K562 (cell line): ENCODE data around the gene DLGAP1. TPM values are rescaled to one million over a fixed set of nuclear protein-coding genes. Genes with fewer than 3 reads are reported as not detected.

Experiments used
- BCLAF1 ChIP-seq, 2 experiments: fragments of 450-650 bp in 1 of 2; IDR thresholded peaks; 2 replicates each; pipeline ENCODE4 v1.6.1; 2011 to 2017; ENCODE audit warnings: low read depth in 2 of 2, antibody characterized with exemption in 1 of 2, borderline replicate concordance in 1 of 2, low read length in 1 of 2, mild to moderate bottlenecking in 1 of 2, mixed read lengths in 1 of 2; ENCODE audit not compliant: control insufficient read depth in 1 of 2
- CREB1 ChIP-seq, 2 experiments: sonication (generic) in 1 of 2; formaldehyde crosslinking in 1 of 2; IDR thresholded peaks; 2 replicates each; pipeline versions ENCODE4 v1.6.1 to v1.8.0; 2012 to 2022; ENCODE audit warnings: inconsistent platforms in 1 of 2, mild to moderate bottlenecking in 1 of 2, missing genetic modification reagents in 1 of 2, moderate library complexity in 1 of 2
- HSF4 ChIP-seq: fragments of 250-450 bp; sonication (Bioruptor Pico); IDR thresholded peaks from 2 replicates; pipeline ENCODE4 v2.1.2; 2022; ENCODE audit warnings: mild to moderate bottlenecking, moderate library complexity, borderline replicate concordance
- IFI16 ChIP-seq: fragments of 250-450 bp; sonication (Bioruptor Pico); IDR thresholded peaks from 2 replicates; pipeline ENCODE4 v2.1.2; 2022; ENCODE audit warnings: mild to moderate bottlenecking, inconsistent platforms
- MTA2 ChIP-seq: fragments of 450-650 bp; IDR thresholded peaks from 2 replicates; pipeline ENCODE4 v1.6.1; 2016; ENCODE audit warnings: low read depth
- RREB1 ChIP-seq: fragments of 250-450 bp; sonication (Bioruptor Pico); IDR thresholded peaks from 2 replicates; pipeline ENCODE4 v1.4.0; 2020
- SMARCC2 ChIP-seq: fragments of 450-650 bp; IDR thresholded peaks from 2 replicates; pipeline ENCODE4 v1.6.1; 2017; ENCODE audit warnings: antibody characterized with exemption, moderate library complexity, mild to moderate bottlenecking, low read depth
- YBX1 ChIP-seq: fragments of 450-650 bp; IDR thresholded peaks from 2 replicates; pipeline ENCODE4 v1.7.1; 2016; ENCODE audit warnings: mild to moderate bottlenecking
- ZFP91 ChIP-seq: sonication (generic); formaldehyde crosslinking; IDR thresholded peaks from 2 replicates; pipeline ENCODE4 v1.8.0; 2022; ENCODE audit warnings: mild to moderate bottlenecking, missing genetic modification reagents
- ZNF12 ChIP-seq: sonication (generic); formaldehyde crosslinking; IDR thresholded peaks from 2 replicates; pipeline ENCODE4 v1.4.0; 2020; ENCODE audit warnings: mild to moderate bottlenecking, missing genetic modification reagents
- ZNF583 ChIP-seq: fragments of 250-450 bp; sonication (Bioruptor Pico); IDR thresholded peaks from 2 replicates; pipeline ENCODE4 v1.4.0; 2020
- polyA plus RNA-seq, 8 experiments: library from polyadenylated mRNA; depleted of rRNA in 4 of 8; stranded (reverse) in 5 of 8; unstranded in 3 of 8; fragments of >200 nt; fragmentation: Nextera tagmentation in 2 of 8; fragmentation: Illumina TruSeq in 1 of 8; extraction: Ambion mirVana in 2 of 8; extraction: Trizol in 1 of 8; gene quantifications; 2 replicates each; pipeline versions ENCODE4 v1.2.1 to v1.2.3, GENCODE V29; 2011 to 2014; ENCODE audit warnings: inconsistent platforms in 1 of 8, missing spikeins in 1 of 8
- total RNA-seq, 7 experiments: library from RNA; depleted of rRNA in 6 of 7; stranded (reverse); fragments of >200 nt in 6 of 7; fragmentation: Illumina TruSeq in 2 of 7; extraction: Trizol in 2 of 7; gene quantifications; 2 replicates each; pipeline versions ENCODE4 v1.2.1 to v1.2.3, GENCODE V29; 2011 to 2021; ENCODE audit warnings: low replicate concordance in 1 of 7

DLGAP1 gene
- total and polyA plus RNA-seq, 9 of the 15 experiments (the other 6 are each of a cell fraction or from before 2014, with no cell fraction given), result 0.04 to 0.22 (median 0.08) TPM

GRCh38 chr18:3449512-3450011 lies 1005.5 kb downstream of the DLGAP1 start (continued):
- TF ChIP-seq RREB1, result peak; percentile 15; the same call in 1 of the 2 replicates
- no peak for TF ChIP-seq MTA2
- no peak for TF ChIP-seq ZNF583 (CRISPR knock-in tag)
- TF ChIP-seq YBX1, result no peak
- TF ChIP-seq BCLAF1 (IDR thresholded peaks at IDR 0.05; ENCODE audit: borderline replicate concordance in 1 of 2, control insufficient read depth in 1 of 2, low read depth in 2 of 2, low read length in 1 of 2), result no peak
- no peak for TF ChIP-seq HSF4 (CRISPR knock-in tag)
- TF ChIP-seq CREB1 (IDR thresholded peaks at IDR 0.05), result no peak
- TF ChIP-seq CREB1 (CRISPR knock-in tag; IDR thresholded peaks at IDR 0.05), result no peak
- peak; percentile 32; the same call in 1 of the 2 replicates for TF ChIP-seq ZNF12
- no peak for TF ChIP-seq SMARCC2
- no peak for TF ChIP-seq IFI16 (CRISPR knock-in tag)
- TF ChIP-seq ZFP91, result no peak
